Measurements from ENCODE around the gene ELN. TPM values are rescaled to one million over a fixed set of nuclear protein-coding genes. Genes with fewer than 3 reads are reported as not detected.

The ELN gene
- total RNA-seq, 2 experiments from 2014 or later, result not detected

DNA sequence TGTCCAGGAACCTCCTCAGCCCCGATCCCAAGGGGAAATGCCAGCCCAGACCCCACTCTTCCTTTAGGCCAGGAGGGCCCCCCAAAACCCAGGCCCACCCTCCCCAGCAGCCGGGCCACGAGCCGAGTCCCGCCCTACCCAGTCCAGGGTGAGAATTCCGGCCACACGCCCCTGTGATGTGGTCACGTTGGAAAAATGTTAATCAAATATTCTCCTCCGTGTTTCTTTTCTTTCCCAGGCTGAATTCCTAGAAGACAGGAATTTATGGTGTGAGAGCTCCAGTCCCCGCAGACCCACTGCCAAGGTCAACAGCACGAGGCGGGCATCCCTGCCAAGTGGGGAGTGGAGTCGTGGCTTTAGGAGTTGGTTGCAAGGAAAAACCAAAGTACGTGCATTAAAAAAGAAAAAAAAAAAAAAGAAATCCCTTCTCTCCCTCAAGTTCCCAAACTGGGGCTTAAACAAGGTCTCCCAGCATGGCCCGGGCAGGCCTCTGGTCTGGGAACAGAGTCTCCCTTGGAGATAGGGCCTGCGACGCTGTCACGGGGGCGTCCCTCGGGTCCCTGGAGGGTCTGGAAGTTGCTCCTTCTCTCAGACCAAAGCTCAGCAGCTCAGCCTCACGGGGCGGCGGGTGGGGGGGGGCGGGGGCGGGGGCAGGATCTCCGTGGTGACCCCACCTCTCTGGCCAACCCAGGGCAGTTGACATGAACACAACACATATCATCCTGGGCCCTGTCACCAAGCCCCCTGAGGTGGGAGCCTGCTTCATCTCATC lies 28.1 kb upstream of the ELN start:
- peaks cover 2% of the 10 kb centered on the region for H3K9me3 Mint-ChIP-seq
- H3K36me3 ChIP-seq (ENCODE audit: insufficient read depth, low read length), result no peaks in the 10 kb centered on the region
- POLR2A ChIA-PET, result no interaction called here

DNA sequence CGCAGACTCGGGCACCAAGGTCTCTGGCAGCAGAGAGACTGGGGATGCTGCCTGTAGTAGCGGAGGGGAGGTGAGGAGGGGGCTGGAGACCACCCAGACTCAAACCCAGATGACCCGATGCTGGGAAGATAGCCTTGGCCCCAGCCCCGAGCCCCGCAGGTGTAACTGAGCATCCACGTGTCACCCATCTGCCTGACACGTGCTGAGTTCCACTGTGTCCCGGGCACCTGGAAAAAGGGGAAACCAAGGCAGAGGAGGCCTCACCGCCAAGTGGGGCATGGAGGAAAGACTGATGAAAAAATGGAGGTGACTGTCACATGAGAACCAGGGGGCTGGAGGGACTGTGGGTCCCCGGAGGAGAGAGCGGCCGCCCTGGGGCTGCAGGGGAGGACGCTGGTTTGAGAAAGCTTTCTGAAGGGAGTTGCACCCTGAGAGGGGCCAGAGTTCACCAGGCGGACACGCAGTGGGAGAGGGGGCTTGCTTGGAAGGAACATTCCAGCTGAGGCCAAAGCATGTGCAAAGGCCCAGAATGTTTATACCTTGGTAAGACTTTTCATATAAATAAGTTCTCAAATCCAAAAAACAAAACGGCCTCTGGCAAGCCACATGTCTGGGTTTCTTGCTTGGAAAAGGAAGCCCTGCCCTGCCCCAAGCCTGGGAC lies 27.4 kb upstream of the ELN start:
- peaks cover 4% of the 10 kb centered on the region for H3K4me1 Mint-ChIP-seq (ENCODE audit: low read depth)
- Histone ChIP-seq H3K27ac (ENCODE audit: low read depth in 1 of 2, low read length in 2 of 2) (no peak overlapping the region), H3K9me3 (ENCODE audit: control insufficient read depth in 1 of 2, insufficient read depth in 1 of 2, low read length in 2 of 2) (peaks cover 2 to 6% of the 10 kb centered on the region in 2 experiments), H3K36me3 (ENCODE audit: insufficient read depth, low read length) (no peaks in the 10 kb centered on the region), H3K4me1 (ENCODE audit: insufficient read depth, low read length) (peaks cover 10% of the 10 kb centered on the region), H3K27me3 (ENCODE audit: control insufficient read depth in 1 of 2, insufficient read depth in 2 of 2, low read length in 2 of 2) (no peaks in the 10 kb centered on the region), H3K4me3 (ENCODE audit: low read length) (no peak overlapping the region)
- peaks cover 28% of the 10 kb centered on the region for H3K27me3 Mint-ChIP-seq
- H3K27ac Mint-ChIP-seq, result no peak overlapping the region
- TF ChIP-seq, protein P1, sequence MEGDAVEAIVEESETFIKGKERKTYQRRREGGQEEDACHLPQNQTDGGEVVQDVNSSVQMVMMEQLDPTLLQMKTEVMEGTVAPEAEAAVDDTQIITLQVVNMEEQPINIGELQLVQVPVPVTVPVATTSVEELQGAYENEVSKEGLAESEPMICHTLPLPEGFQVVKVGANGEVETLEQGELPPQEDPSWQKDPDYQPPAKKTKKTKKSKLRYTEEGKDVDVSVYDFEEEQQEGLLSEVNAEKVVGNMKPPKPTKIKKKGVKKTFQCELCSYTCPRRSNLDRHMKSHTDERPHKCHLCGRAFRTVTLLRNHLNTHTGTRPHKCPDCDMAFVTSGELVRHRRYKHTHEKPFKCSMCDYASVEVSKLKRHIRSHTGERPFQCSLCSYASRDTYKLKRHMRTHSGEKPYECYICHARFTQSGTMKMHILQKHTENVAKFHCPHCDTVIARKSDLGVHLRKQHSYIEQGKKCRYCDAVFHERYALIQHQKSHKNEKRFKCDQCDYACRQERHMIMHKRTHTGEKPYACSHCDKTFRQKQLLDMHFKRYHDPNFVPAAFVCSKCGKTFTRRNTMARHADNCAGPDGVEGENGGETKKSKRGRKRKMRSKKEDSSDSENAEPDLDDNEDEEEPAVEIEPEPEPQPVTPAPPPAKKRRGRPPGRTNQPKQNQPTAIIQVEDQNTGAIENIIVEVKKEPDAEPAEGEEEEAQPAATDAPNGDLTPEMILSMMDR (IDR thresholded peaks at IDR 0.05), result no peak
- ATAC-seq (ENCODE audit: poor library complexity), result no peak
- CTCF ChIA-PET, result no interaction called here
- intact Hi-C loops (cut with DNase I, micrococcal nuclease), result no loop called here
- no peaks in the 10 kb centered on the region for H3K36me3 Mint-ChIP-seq (ENCODE audit: low read depth)
- H3K4me3 Mint-ChIP-seq, result no peak overlapping the region
- POLR2A ChIA-PET, result no interaction called here
- DNase-seq, result no peak
- H3K9me3 Mint-ChIP-seq, result no peaks in the 10 kb centered on the region

More for the DNA sequence above, 28.1 kb upstream of the ELN start:
- Histone ChIP-seq H3K27ac (ENCODE audit: low read depth in 1 of 2, low read length in 2 of 2) (no peak overlapping the region), H3K9me3 (ENCODE audit: control insufficient read depth in 1 of 2, insufficient read depth in 1 of 2, low read length in 2 of 2) (peaks cover 9% of the 10 kb centered on the region in 2 experiments), H3K27me3 (ENCODE audit: control insufficient read depth in 1 of 2, insufficient read depth in 2 of 2, low read length in 2 of 2) (no peaks in the 10 kb centered on the region), H3K4me1 (ENCODE audit: insufficient read depth, low read length) (peaks cover 10% of the 10 kb centered on the region), H3K4me3 (ENCODE audit: low read length) (no peak overlapping the region)
- intact Hi-C loops (cut with DNase I, micrococcal nuclease), result no loop called here
- Mint-ChIP-seq H3K4me1 (ENCODE audit: low read depth) (peaks cover 4% of the 10 kb centered on the region), H3K27me3 (peaks cover 28% of the 10 kb centered on the region), H3K27ac (no peak overlapping the region), H3K4me3 (no peak overlapping the region), H3K36me3 (ENCODE audit: low read depth) (no peaks in the 10 kb centered on the region)
- no peak for DNase-seq
- TF ChIP-seq, protein P1 (IDR thresholded peaks at IDR 0.05), result no peak
- CTCF ChIA-PET, result no interaction called here
- no peak for ATAC-seq (ENCODE audit: poor library complexity)

- CTCF ChIA-PET, result no interaction called here
- no peak for ATAC-seq (ENCODE audit: poor library complexity)
- POLR2A ChIA-PET, result no interaction called here
- H3K36me3 ChIP-seq (ENCODE audit: insufficient read depth, low read length), result no peaks in the 10 kb centered on the region
- TF ChIP-seq, protein P1 (IDR thresholded peaks at IDR 0.05), result no peak
- H3K4me3 Mint-ChIP-seq, result no peak overlapping the region
- H3K4me3 ChIP-seq (ENCODE audit: low read length), result no peak overlapping the region
- H3K9me3 ChIP-seq (ENCODE audit: control insufficient read depth in 1 of 2, insufficient read depth in 1 of 2, low read length in 2 of 2), result peaks cover 0 to under 1% of the 10 kb centered on the region in 2 experiments
- peaks cover 24% of the 10 kb centered on the region for H3K27me3 Mint-ChIP-seq
- no peaks in the 10 kb centered on the region for H3K36me3 Mint-ChIP-seq (ENCODE audit: low read depth)
- H3K27ac Mint-ChIP-seq, result no peak overlapping the region
- H3K4me1 ChIP-seq (ENCODE audit: insufficient read depth, low read length), result peaks cover 10% of the 10 kb centered on the region
- no peak for DNase-seq
- peaks cover 4% of the 10 kb centered on the region for H3K4me1 Mint-ChIP-seq (ENCODE audit: low read depth)
- no peaks in the 10 kb centered on the region for H3K27me3 ChIP-seq (ENCODE audit: control insufficient read depth in 1 of 2, insufficient read depth in 2 of 2, low read length in 2 of 2)
- no peak overlapping the region for H3K27ac ChIP-seq (ENCODE audit: low read depth in 1 of 2, low read length in 2 of 2)
- intact Hi-C loops (cut with DNase I, micrococcal nuclease), result no loop called here
- no peaks in the 10 kb centered on the region for H3K9me3 Mint-ChIP-seq
These were observed 26.9 kb upstream of the ELN start for GRCh38 chr7:74001150-74001494.

Data from CD4-positive, alpha-beta T cell (primary cell).